Heart right ventricle (tissue), 16 donors: Measurements from ENCODE around the gene ZNF831. TPM values are rescaled to one million over a fixed set of nuclear protein-coding genes. Genes with fewer than 3 reads are reported as not detected.

Experiments used
- ATAC-seq, 8 donors: fragments of 200-7000 bp; cut with Tn5 transposase; one replicate each; pipeline ENCODE4 v1.9.1; 2020; ENCODE audit warnings: mild to moderate bottlenecking in 8 of 8, moderate library complexity in 8 of 8, moderate number of reproducible peaks in 1 of 8
- DNase-seq, 2 donors: peaks; one replicate each; pipeline ENCODE4 v3.0.0-alpha.2; 2020
- H3K27ac ChIP-seq, 10 donors: fragments of 200-600 bp; sonication (generic) in 2 of 10; one replicate each; pipeline versions ENCODE4 v1.5.0 to v1.8.0; 2020 to 2022; ENCODE audit warnings: mild to moderate bottlenecking in 3 of 10
- H3K27me3 ChIP-seq, 7 donors: fragments of 200-600 bp; one replicate each; pipeline ENCODE4 v1.8.0; 2021 to 2022; ENCODE audit warnings: mild to moderate bottlenecking in 2 of 7
- H3K36me3 ChIP-seq, 9 donors: fragments of 200-600 bp; sonication (generic) in 1 of 9; one replicate each; pipeline versions ENCODE4 v1.5.0 to v1.8.0; 2020 to 2022; ENCODE audit warnings: mild to moderate bottlenecking in 2 of 9
- H3K4me1 ChIP-seq, 9 donors: fragments of 200-600 bp; sonication (generic) in 1 of 9; one replicate each; pipeline versions ENCODE4 v1.5.0 to v1.8.0; 2020 to 2022; ENCODE audit warnings: mild to moderate bottlenecking in 4 of 9
- H3K4me3 ChIP-seq, 10 donors: fragments of 200-600 bp; sonication (generic) in 2 of 10; one replicate each; pipeline versions ENCODE4 v1.5.0 to v1.8.0; 2020 to 2022; ENCODE audit warnings: mild to moderate bottlenecking in 7 of 10, moderate library complexity in 2 of 10
- H3K9me3 ChIP-seq, 11 donors: fragments of 200-600 bp in 10 of 11; sonication (generic) in 2 of 11; one replicate each; pipeline versions ENCODE4 v1.5.0 to v1.8.0; 2013 to 2022; ENCODE audit warnings: mild to moderate bottlenecking in 2 of 11, control low read depth in 1 of 11, moderate library complexity in 1 of 11
- WGBS, 2 donors: extraction: QIAGEN DNeasy Blood & Tissue Kit; methylation state at CpG; one replicate each; pipeline ENCODE4 v1.1.7; 2013; ENCODE audit warnings: inconsistent platforms in 1 of 2; 5-methylcytosine and 5-hydroxymethylcytosine counted together
- intact Hi-C, 10 donors: fragments of 100-400 bp; cut with DNase I; formaldehyde crosslinking; loops; one replicate each; pipeline versions ENCODE4 v1.11.1 to v1.14.2; 2022
- polyA plus RNA-seq, 2 donors: library from polyadenylated mRNA; stranded (reverse); fragments of 200-250 nt; gene quantifications; one replicate each; pipeline ENCODE4 v1.2.3, GENCODE V29; 2013
- total RNA-seq, 10 donors: library from RNA; stranded (reverse); fragmentation: NEBNext Ultra II Directional in 3 of 10; extraction: Animal tissue kit (Norgen Biotek cat#: 25700) in 3 of 10; gene quantifications; one replicate each; pipeline versions ENCODE4 v1.2.1 to v1.2.4, GENCODE V29; 2021 to 2023
- TF ChIP-seq, protein P1 (sequence below), 9 donors: fragments of 200-600 bp; sonication (generic) in 2 of 9; IDR thresholded peaks; one replicate each; pipeline versions ENCODE4 v1.5.0 to v1.8.0; 2021 to 2022; ENCODE audit warnings: antibody characterized with exemption in 9 of 9, mild to moderate bottlenecking in 5 of 9, moderate library complexity in 1 of 9
- donor health status: Arrhythmogenic right ventricular cardiomyopathy.
- donor health status: ischemic (EF 13 %, LVEDD 7.1; RV severe dilation, severe dysfunction).
- donor health status: healthy with polysubstance abuse.
- donor health status: DM: no; HTN: yes; CAD: no.
- donor health status: DM: no; HTN: no; CAD: no.
- donor health status: ischemic (EF 25% LVEDD 6.9; RV normal size, moderate dysfunction).
- donor health status: ischemic (EF 25% LVEDD 5.7; RV mildly dilated, moderate dysfunction).
- donor health status: healthy.
- donor health status: DM: yes; HTN: yes; CAD: no.
- donor health status: Ischemic cardiomyopathy.
- donor health status: ischemic (EF 35%, LVEDD 5.7; RV mildly dilated, moderate dysfunction).
- donor health status: nonischemic (EF 11% LVEDD 7.7; RV severe dilation, severe dysfunction).
- donor health status: DM: yes; HTN: yes; CAD: no.
- donor health status: PGD.
- donor health status: ischemic (EF 29% LVEDD 5.4; RV normal size, mild dysfunction).
- donor health status: nonischemic (EF 23%, LVEDD 6.1; RV moderate dilation, normal function).

The ZNF831 gene
- total and polyA plus RNA-seq, 12 donors, result 0.01 to 0.72 (median 0.11) TPM; not detected in 1

DNA sequence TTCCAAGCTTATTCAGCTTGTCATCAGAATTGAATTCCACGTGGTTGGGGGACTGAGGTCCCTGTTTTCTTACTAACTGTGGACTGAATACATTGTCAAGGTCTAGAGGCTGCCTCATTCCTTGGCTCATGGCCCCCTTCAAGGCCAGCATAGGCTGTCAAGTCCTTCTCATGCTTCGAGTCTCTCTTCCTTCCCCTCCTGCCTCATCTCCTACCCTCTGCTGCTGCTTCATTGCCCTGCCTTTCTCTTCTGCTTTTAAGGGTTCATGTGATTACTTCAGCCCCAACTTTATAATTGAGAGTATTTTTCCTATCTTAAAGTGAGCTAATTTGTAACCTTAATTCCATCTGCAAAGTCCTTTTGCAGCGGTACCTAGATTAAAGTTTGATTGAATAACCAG lies 27.6 kb upstream of the ZNF831 start:
- H3K36me3 ChIP-seq, result no peaks in the 10 kb centered on the region
- H3K4me3 ChIP-seq, result no peak overlapping the region
- no peak overlapping the region for H3K27ac ChIP-seq
- intact Hi-C loops, result no loop called here
- 63 to 76% methylated on average over 3 of the region's 3 CpGs for WGBS, 2 donors
- TF ChIP-seq, protein P1, sequence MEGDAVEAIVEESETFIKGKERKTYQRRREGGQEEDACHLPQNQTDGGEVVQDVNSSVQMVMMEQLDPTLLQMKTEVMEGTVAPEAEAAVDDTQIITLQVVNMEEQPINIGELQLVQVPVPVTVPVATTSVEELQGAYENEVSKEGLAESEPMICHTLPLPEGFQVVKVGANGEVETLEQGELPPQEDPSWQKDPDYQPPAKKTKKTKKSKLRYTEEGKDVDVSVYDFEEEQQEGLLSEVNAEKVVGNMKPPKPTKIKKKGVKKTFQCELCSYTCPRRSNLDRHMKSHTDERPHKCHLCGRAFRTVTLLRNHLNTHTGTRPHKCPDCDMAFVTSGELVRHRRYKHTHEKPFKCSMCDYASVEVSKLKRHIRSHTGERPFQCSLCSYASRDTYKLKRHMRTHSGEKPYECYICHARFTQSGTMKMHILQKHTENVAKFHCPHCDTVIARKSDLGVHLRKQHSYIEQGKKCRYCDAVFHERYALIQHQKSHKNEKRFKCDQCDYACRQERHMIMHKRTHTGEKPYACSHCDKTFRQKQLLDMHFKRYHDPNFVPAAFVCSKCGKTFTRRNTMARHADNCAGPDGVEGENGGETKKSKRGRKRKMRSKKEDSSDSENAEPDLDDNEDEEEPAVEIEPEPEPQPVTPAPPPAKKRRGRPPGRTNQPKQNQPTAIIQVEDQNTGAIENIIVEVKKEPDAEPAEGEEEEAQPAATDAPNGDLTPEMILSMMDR (IDR thresholded peaks at IDR 0.05), result no peak
- ATAC-seq (no peak), DNase-seq (no peak)
- H3K4me1 ChIP-seq, result peaks cover 0 to 16% (median 6%) of the 10 kb centered on the region in 9 donors
- no peaks in the 10 kb centered on the region for H3K9me3 ChIP-seq
- H3K27me3 ChIP-seq, result no peaks in the 10 kb centered on the region

DNA sequence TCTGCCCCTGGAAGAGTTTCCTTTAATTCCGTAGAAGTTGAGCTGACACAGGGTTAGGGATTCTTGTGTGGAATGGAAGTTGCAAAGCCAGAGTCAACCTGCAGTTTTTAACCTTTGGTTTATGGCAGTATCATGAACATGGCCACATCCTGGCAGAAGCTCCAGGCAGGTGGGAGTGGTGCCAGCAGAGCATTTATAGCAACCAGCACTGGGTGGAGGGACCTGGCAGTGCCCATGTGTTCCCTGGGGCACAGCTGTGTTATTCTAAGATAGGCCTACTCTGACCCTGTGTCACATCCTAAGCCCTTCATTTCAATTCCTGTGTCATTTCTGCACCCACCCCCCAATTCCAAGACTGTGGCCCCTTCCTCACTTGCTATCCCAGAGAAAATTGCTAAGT lies 26.1 kb upstream of the ZNF831 start:
- ATAC-seq (peak; percentile 72 to 98 (median 90)), DNase-seq (peak; percentile 57 to 71)
- Histone ChIP-seq H3K4me3 (no peak overlapping the region), H3K9me3 (no peaks in the 10 kb centered on the region), H3K27me3 (no peaks in the 10 kb centered on the region), H3K36me3 (no peaks in the 10 kb centered on the region), H3K27ac (no peak overlapping the region), H3K4me1 (peaks cover 0 to 16% (median 6%) of the 10 kb centered on the region in 9 donors)
- TF ChIP-seq, protein P1 (IDR thresholded peaks at IDR 0.05), result no peak
- intact Hi-C loops, result no loop called here
- WGBS, 2 donors, result 71 to 90% methylated on average over 1 of the region's 1 CpG

DNA sequence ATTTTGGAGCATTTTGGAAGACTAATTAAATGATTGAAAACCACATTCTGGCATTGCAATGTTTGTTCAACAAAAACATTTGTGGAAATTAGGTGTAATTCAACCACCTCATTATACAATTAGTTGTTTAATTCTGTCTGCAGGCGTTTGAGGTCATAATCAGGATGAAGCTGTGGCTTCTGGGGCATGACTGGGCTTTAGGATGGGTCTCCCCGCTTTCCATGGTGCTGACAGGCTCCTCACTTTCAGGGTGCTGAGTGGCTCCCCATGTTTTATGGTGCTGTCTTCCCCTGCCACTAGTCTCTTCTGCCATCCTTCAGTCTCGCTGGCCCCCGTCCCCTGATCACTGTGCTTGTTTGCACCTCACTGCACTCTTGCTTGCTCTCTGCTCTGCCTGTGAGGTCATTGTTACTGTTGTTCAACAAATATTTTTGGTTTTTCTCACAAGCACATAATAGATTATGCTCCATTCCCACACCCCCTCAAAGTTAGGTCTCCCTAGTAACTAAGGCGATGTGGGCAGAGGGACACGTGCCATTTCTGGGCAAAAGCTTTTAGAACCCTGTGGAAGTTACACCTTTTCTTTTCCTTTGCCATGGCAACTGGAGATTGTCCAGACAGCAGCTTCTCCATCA lies 25.4 kb upstream of the ZNF831 start:
- Histone ChIP-seq H3K27ac (no peak overlapping the region), H3K27me3 (no peaks in the 10 kb centered on the region), H3K4me3 (no peak overlapping the region), H3K9me3 (no peaks in the 10 kb centered on the region), H3K4me1 (peaks cover 0 to 16% (median 6%) of the 10 kb centered on the region in 9 donors), H3K36me3 (no peaks in the 10 kb centered on the region)
- 87 to 90% methylated on average over 6 of the region's 6 CpGs for WGBS, 2 donors
- intact Hi-C loops, result no loop called here
- ATAC-seq (no peak), DNase-seq (no peak)
- TF ChIP-seq, protein P1 (IDR thresholded peaks at IDR 0.05), result no peak

DNA sequence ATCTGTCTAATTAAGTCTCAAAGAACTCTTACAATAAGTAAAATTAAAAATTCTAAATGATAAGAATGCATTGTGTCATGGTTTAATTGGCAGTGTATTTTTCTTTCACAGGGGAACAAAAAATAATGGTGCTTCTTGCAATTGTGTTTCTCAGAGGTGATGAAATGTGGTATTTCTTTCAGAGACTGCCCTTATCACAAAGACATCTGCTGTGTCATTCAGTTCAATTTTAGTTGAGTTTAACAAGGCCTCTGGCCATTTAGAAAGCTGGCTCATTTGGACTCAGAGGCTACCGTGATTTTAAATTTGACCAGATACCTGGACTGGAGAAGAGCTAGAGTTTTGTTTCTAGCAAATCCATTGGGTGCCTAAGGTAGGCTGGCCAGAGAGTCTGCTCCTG lies 23.6 kb upstream of the ZNF831 start:
- Histone ChIP-seq H3K4me3 (no peak overlapping the region), H3K36me3 (no peaks in the 10 kb centered on the region), H3K9me3 (no peaks in the 10 kb centered on the region), H3K27ac (no peak overlapping the region), H3K27me3 (no peaks in the 10 kb centered on the region), H3K4me1 (peaks cover 0 to 16% (median 6%) of the 10 kb centered on the region in 9 donors)
- intact Hi-C loops, result no loop called here
- TF ChIP-seq, protein P1 (IDR thresholded peaks at IDR 0.05), result no peak
- DNase-seq (no peak), ATAC-seq (no peak)
- 49 to 55% methylated on average over 1 of the region's 1 CpG for WGBS, 2 donors
